HG02610 (cell line): ENCODE results near the gene HBA2.
"Not testable (repeated sequence)": the region's sequence is repeated elsewhere in the genome, so short reads cannot be mapped to it uniquely, and the experiment has no call there.

ENCODE experiments used
- ATAC-seq: cut with Tn5 transposase; IDR thresholded peaks from one replicate; pipeline ENCODE4 v1.9.1; 2021; ENCODE audit warnings: mild to moderate bottlenecking, moderate library complexity; ENCODE audit not compliant: unreplicated experiment

HBA2 gene

DNA sequence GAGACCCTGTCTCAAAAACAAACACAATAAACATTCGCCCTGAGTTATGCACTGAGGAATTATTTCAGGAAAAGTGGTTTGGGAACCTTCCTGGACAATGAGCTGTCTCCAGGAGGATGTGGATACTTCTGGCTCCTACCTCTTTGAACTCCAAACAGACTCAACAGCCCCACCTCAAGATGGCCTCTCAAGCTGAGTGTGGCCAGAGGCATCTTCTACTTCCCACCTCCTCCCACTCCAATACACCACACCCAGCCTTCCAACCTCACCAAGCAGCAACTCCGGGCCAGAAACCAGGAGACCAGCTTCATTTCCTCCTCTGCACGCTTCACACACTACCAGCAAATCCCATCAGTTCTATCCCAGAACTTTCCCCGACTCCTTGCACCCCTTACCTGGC lies 19.2 kb downstream of the HBA2 start:
- ATAC-seq, result no peak

DNA sequence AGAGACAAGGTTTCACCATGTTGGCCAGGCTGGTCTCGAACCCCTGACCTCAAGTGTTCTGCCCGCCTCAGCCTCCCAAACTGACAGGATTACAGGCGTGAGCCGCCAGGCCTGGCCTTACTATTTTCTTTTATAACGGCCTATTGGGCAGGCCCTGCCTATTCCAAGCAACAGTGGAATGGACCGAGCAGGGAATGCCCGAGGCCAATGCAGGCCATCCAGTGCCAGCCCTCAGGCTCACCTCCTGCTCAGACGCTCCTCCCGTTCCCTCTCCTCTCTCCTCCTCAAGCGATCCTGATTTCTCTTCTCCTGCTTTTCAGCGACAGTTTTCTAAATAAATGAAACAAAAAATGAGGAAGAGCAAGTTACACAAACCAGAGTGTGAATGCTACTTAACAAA lies 20.0 kb downstream of the HBA2 start:
- ATAC-seq, result no peak

DNA sequence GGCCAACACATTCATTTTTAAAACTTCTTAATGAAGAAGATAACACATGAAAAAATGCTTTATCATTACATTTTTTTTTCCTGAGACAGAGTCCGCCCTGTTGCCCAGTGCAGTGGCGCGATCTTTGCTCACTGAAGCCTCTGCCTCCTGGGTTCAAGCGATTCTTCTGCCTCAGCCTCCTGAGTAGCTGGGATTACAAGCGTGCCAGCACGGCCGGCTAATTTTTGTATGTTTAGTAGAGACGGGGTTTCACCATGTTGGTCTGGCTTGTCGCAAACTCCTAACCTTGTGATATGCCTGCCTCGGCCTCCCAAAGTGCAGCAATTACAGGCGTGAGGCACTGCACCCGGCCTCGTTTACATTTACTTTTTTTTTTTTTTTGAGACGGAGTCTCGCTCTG lies 20.8 kb downstream of the HBA2 start:
- no peak for ATAC-seq

DNA sequence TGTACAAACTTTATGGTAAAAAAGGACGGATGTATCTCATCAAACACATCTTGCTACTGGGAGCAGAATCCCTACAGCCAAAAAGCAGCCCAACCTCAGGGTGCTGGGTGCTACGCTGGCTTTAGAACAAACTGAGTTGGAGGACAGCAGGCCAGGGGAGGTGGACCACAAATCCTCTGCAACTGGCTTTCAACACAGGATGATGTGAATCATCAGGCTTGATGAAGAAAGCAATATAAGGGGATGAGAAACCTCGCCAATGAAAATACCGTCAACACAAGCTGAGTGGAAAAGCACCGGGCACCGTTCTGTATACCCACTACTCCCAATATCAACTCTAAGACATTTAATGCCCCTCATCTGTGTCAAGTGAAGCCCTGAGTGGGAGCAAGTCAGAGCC lies 21.8 kb downstream of the HBA2 start:
- no peak for ATAC-seq

DNA sequence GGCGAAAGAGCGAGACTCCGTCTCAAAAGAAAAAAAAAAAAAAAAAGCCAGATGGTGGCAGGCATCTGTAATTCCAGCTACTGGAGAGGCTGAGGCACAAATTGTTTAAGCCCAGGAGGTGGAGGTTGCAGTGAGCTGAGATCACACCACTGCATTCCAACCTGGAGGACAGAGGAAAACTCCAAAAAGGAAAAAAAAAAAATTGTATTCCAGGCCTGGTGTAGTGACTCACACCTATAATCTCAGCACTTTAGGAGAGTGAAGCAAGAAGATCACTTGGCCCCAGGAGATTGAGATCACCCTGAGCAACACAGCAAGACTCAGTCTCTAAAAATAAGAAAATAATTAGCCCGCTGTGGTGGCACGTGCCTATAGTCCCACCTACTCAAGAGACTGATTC lies 27.7 kb downstream of the HBA2 start:
- ATAC-seq, result no peak

DNA sequence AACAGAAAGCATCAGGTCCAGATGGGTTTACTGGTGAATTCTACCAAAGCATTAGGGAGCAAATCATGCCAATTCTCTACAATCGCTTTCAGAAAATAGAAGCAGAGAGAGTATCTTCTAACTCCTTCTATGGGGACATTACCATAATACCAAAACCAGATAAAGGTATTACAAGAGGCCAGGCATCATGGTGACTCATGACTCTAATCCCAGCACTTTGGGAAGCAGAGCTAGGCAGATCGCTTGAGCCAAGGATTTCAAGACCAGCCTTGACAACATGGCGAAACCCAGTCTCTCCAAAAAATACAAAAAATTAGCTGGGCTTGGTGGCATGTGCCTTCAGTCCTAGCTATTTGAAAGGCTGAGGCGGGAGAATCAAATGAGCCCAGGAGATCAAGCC lies 30.6 kb downstream of the HBA2 start:
- no peak for ATAC-seq

DNA sequence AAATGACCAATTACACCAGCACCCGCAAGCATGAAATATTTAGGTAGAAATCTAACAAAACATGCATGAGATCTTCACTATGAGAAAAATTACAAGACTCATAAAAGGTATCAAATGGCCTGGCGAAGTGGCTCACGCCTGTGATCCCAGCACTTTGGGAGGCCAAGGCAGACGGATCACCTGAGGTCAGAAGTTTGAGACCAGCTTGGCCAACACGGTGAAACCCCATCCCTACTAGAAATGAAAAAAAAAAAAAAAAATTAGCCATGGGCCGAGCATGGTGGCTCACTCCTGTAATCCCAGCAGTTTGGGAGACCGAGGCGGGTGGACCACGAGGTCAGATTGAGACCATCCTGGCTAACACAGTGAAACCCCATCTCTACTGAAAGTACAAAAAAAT lies 31.4 kb downstream of the HBA2 start:
- ATAC-seq, result not testable (repeated sequence)

DNA sequence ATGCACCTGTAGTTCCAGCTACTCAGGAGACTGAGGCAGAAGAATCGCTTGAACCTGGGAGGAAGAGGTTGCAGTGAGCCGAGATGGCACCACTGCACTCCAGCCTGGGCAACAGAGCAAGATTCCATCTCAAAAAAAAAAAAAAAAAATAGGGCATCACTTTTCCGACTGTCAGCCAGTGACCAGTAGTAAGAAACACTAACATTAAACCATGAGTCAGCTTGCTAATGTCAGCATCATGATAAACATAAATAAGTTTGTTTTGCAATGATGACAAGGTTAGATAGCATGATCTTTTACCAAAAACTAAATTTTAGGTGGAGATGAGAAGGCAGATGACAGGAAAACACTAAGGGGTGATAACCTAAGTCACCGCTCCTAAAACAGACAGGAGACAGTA lies 36.7 kb downstream of the HBA2 start:
- not testable (repeated sequence) for ATAC-seq

DNA sequence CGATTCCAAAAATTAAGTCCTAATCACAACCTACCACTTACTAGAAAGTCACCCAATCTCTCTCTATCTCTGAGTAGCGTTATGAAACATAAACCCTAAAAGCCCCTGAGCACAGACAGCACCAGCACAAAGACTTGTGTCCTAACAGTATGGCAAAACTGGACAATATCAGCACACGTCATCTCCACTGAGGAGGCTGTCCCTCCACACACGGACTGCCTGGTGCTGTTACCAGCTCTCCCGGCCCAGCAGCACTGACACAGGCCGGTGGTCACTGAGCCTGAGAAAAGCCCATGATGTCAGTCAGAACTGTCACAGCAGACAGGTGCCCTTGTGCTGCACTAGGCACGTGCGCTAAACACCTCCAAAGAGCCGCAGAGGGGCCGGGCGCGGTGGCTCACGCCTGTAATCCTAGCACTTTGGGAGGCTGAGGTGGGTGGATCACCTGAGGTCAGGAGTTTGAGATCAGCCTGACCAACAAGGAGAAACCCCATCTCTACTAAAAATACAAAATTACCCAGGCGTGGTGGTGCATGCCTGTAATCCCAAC lies 39.0 kb downstream of the HBA2 start:
- not testable (repeated sequence) for ATAC-seq

DNA sequence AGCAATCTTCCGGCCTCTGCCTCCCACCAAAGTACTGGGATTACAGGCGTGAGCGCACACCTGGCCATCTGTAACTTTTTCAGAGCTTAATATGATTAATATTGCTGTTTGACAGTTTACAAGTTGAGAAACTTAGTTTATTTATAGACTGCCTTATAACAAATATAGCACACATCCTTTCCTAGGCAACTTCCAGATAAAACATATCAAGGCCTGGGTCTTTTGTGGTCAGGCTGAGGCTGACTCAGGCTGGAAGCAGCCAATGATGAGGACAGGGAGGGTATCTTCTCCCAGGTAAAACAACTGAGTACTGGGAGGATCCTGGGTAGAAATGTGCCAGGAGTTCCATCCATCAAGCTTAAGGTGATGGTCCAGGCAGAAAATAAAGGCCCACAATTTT lies 40.3 kb downstream of the HBA2 start:
- ATAC-seq, result no peak

DNA sequence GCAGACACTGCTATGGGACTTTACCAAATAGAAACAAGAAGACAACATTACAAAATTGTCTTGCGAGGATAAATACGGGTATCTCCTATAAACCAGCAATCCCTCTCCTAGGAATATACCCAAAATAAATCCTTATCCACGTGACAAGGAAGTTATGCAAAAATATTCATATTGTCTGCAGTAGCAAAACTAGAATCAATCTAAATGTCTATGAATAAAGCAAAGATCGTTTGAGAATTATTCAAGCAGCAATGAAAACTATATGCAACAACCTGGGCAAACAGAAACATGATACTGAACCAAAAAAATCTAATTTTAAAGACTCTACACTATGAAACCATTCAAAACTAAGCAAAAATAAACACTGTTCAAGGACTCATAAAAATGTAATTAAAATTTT lies 47.3 kb downstream of the HBA2 start:
- ATAC-seq, result no peak
